Fibroblast of lung (primary cell): ENCODE data around the gene CMIP. TPM values are rescaled to one million over a fixed set of nuclear protein-coding genes. Genes with fewer than 3 reads are reported as not detected.

Experiments
- DNase-seq, 2 donors: peaks; one replicate each; pipeline versions ENCODE4 v3.0.0 to v3.0.0-alpha.2; 2010; ENCODE audit warnings: low read depth in 2 of 2
- H2AFZ ChIP-seq: 2 replicates; pipeline ENCODE4 v1.5.1; 2012; ENCODE audit warnings: low read length, control low read depth, inconsistent platforms
- H3K27ac ChIP-seq: 2 replicates; pipeline ENCODE4 v1.5.1; 2011; ENCODE audit warnings: low read length, control low read depth; ENCODE audit not compliant: insufficient read depth
- H3K27me3 ChIP-seq: 2 replicates; pipeline ENCODE4 v1.5.1; 2011; ENCODE audit warnings: mild to moderate bottlenecking, low read length; ENCODE audit not compliant: control insufficient read depth, insufficient read depth
- H3K36me3 ChIP-seq: 2 replicates; pipeline ENCODE4 v1.5.1; 2011; ENCODE audit warnings: low read length; ENCODE audit not compliant: control insufficient read depth, insufficient read depth
- H3K4me1 ChIP-seq: 2 replicates; pipeline ENCODE4 v1.5.1; 2011; ENCODE audit warnings: low read length; ENCODE audit not compliant: control insufficient read depth, insufficient read depth; ENCODE audit errors: extremely low read depth
- H3K4me2 ChIP-seq: 2 replicates; pipeline ENCODE4 v1.5.1; 2011; ENCODE audit warnings: low read length, control low read depth; ENCODE audit not compliant: insufficient read depth; ENCODE audit errors: extremely low read depth
- H3K4me3 ChIP-seq, 4 experiments: fragments of 200-600 bp in 1 of 4; sonication (generic) in 1 of 4; replicated peaks in 1 of 4; 2 replicates each; pipeline ENCODE4 v1.5.1; 2011 to 2016; ENCODE audit warnings: low read length in 4 of 4, low read depth in 3 of 4, mild to moderate bottlenecking in 3 of 4, control low read depth in 2 of 4, inconsistent platforms in 1 of 4, mixed read lengths in 1 of 4; ENCODE audit not compliant: insufficient read depth in 1 of 4; ENCODE audit errors: control extremely low read depth in 1 of 4
- H3K79me2 ChIP-seq: 2 replicates; pipeline ENCODE4 v1.5.1; 2012; ENCODE audit warnings: mild to moderate bottlenecking, low read length, inconsistent platforms; ENCODE audit not compliant: control insufficient read depth, insufficient read depth
- H3K9ac ChIP-seq: 2 replicates; pipeline ENCODE4 v1.5.1; 2011; ENCODE audit warnings: mild to moderate bottlenecking, low read length, control low read depth; ENCODE audit not compliant: insufficient read depth
- H3K9me3 ChIP-seq: 2 replicates; pipeline ENCODE4 v1.5.1; 2012; ENCODE audit warnings: low read depth, low read length; ENCODE audit not compliant: control insufficient read depth, insufficient read depth
- H4K20me1 ChIP-seq: 2 replicates; pipeline ENCODE4 v1.5.1; 2011; ENCODE audit warnings: low read length; ENCODE audit not compliant: control insufficient read depth, insufficient read depth; ENCODE audit errors: extremely low read depth
- CTCF ChIP-seq, 2 donors: IDR thresholded peaks in 1 of 2; conservative IDR thresholded peaks in 1 of 2; 1 replicate in 1 of 2; 2 replicates in 1 of 2; pipeline ENCODE4 v1.5.1; 2011 to 2012; ENCODE audit warnings: low read length in 2 of 2, control low read depth in 1 of 2, inconsistent platforms in 1 of 2, low read depth in 1 of 2, mild to moderate bottlenecking in 1 of 2
- EZH2 ChIP-seq: IDR thresholded peaks from 2 replicates; pipeline ENCODE4 v1.5.1; 2012; ENCODE audit warnings: low read length, control low read depth, mild to moderate bottlenecking; ENCODE audit errors: missing control alignments
- polyA plus RNA-seq, 2 donors: library from polyadenylated mRNA; depleted of rRNA in 1 of 2; stranded (reverse) in 1 of 2; unstranded in 1 of 2; fragments of >200 nt; gene quantifications; 2 replicates each; pipeline ENCODE4 v1.2.1, GENCODE V29; 2011 to 2012; ENCODE audit warnings: missing spikeins in 1 of 2
- total RNA-seq: library from RNA; depleted of rRNA; stranded (reverse); fragments of >200 nt; gene quantifications from 2 replicates; pipeline ENCODE4 v1.2.1, GENCODE V29; 2014

Gene CMIP
- total and polyA plus RNA-seq, 2 donors (not counting 1 experiment from before 2014, with no cell fraction given), result 1.9 to 5.1 TPM

DNA sequence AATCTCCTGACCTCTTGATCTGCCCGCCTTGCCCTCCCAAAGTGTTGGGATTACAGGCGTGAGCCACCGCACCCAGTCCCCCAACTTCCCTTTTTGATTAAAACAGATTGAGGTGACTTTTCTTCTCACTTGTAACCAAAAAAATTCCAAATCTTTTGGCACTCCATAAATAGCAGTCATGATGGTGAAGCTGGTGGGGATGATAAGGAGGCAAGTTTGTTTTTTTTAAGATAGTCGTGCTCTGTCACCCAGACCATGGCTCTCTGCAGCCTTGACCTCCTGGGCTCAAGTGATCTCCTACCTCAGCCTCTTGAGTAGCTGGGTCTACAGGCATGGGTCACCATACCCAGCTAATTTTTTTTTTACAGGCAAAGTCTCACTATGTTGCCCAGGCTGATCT is 299.8 kb downstream of the CMIP start:
- Histone ChIP-seq H3K36me3 (no peaks in the 10 kb centered on the region), H2AFZ (no peak overlapping the region), H3K4me3 (no peak overlapping the region), H3K27me3 (peaks cover 2% of the 10 kb centered on the region), H3K4me2 (no peak overlapping the region), H3K4me1 (no peaks in the 10 kb centered on the region), H3K27ac (no peak overlapping the region), H4K20me1 (no peaks in the 10 kb centered on the region), H3K9me3 (no peaks in the 10 kb centered on the region), H3K79me2 (no peaks in the 10 kb centered on the region), H3K9ac (no peak overlapping the region)
- no peak for DNase-seq
- TF ChIP-seq CTCF (conservative IDR thresholded peaks at IDR 0.05 in 1 of 2, IDR thresholded peaks at IDR 0.05 in 1 of 2; ENCODE audit: low read depth in 1 of 2, low read length in 2 of 2) (no peak), EZH2 (no peak)

GRCh38 chr16:81744911-81745310 is 300.3 kb downstream of the CMIP start:
- Histone ChIP-seq H3K36me3 (no peaks in the 10 kb centered on the region), H2AFZ (no peak overlapping the region)
- TF ChIP-seq EZH2 (no peak), CTCF (conservative IDR thresholded peaks at IDR 0.05 in 1 of 2, IDR thresholded peaks at IDR 0.05 in 1 of 2; ENCODE audit: low read depth in 1 of 2, low read length in 2 of 2) (no peak)

GRCh38 chr16:81745704-81746558 is 301.3 kb downstream of the CMIP start:
- DNase-seq, result peak; percentile 46 to 60

More at GRCh38 chr16:81744911-81745310, 300.3 kb downstream of the CMIP start:
- H3K27me3 ChIP-seq, result peaks cover 2% of the 10 kb centered on the region
- no peaks in the 10 kb centered on the region for H3K9me3 ChIP-seq
- no peak overlapping the region for H3K27ac ChIP-seq
- H3K9ac ChIP-seq, result no peak overlapping the region
- H4K20me1 ChIP-seq, result no peaks in the 10 kb centered on the region
- no peaks in the 10 kb centered on the region for H3K4me1 ChIP-seq
- H3K4me2 ChIP-seq, result no peak overlapping the region
- no peaks in the 10 kb centered on the region for H3K79me2 ChIP-seq
- H3K4me3 ChIP-seq, result no peak overlapping the region
- DNase-seq, result no peak

More at GRCh38 chr16:81745704-81746558, 301.3 kb downstream of the CMIP start:
- no peaks in the 10 kb centered on the region for H4K20me1 ChIP-seq
- no peak overlapping the region for H3K27ac ChIP-seq
- peak overlapping the region in 2 of 4 experiments; percentile 40 to 55 for H3K4me3 ChIP-seq
- no peaks in the 10 kb centered on the region for H3K9me3 ChIP-seq
- peak overlapping the region; percentile 92 for H2AFZ ChIP-seq
- TF ChIP-seq EZH2 (no peak), CTCF (conservative IDR thresholded peaks at IDR 0.05 in 1 of 2, IDR thresholded peaks at IDR 0.05 in 1 of 2; ENCODE audit: low read depth in 1 of 2, low read length in 2 of 2) (no peak)
- no peaks in the 10 kb centered on the region for H3K36me3 ChIP-seq
- peak overlapping the region; percentile 64 for H3K4me2 ChIP-seq
- H3K27me3 ChIP-seq, result peaks cover 2% of the 10 kb centered on the region
- no peaks in the 10 kb centered on the region for H3K79me2 ChIP-seq
- H3K4me1 ChIP-seq, result no peaks in the 10 kb centered on the region
- H3K9ac ChIP-seq, result no peak overlapping the region
